GM12874 (cell line): ENCODE data around the gene LRCH1.

Source experiments
- CTCF ChIP-seq: IDR thresholded peaks from 2 replicates; pipeline ENCODE4 v1.5.1; 2011; ENCODE audit warnings: low read depth, mild to moderate bottlenecking, control low read depth, low read length, moderate library complexity; ENCODE audit not compliant: insufficient read depth

LRCH1 gene

GRCh38 chr13:46595885-46596275, 42.9 kb downstream of the LRCH1 start:
- no peak for TF ChIP-seq CTCF

GRCh38 chr13:46596466-46596865, 43.5 kb downstream of the LRCH1 start:
- TF ChIP-seq CTCF: no peak

- TF ChIP-seq CTCF: no peak
Measured at GRCh38 chr13:46598140-46598819, 45.3 kb downstream of the LRCH1 start.

GRCh38 chr13:46598820-46599180, 45.8 kb downstream of the LRCH1 start:
- TF ChIP-seq CTCF: no peak

- TF ChIP-seq CTCF: no peak
Measured at GRCh38 chr13:46600943-46601311, 48.0 kb downstream of the LRCH1 start.

GRCh38 chr13:46602531-46602930, 49.6 kb downstream of the LRCH1 start:
- TF ChIP-seq CTCF: no peak

GRCh38 chr13:46603165-46603603, 50.2 kb downstream of the LRCH1 start:
- TF ChIP-seq CTCF: peak; percentile 22; the same call in 1 of the 2 replicates
